HG03558 (cell line): ENCODE data around the gene CSAD.

Source experiments
- ATAC-seq: cut with Tn5 transposase; IDR thresholded peaks from one replicate; pipeline ENCODE4 v1.9.1; 2021; ENCODE audit warnings: moderate number of reproducible peaks; ENCODE audit not compliant: unreplicated experiment; ENCODE audit errors: extremely low read depth

The CSAD gene

GRCh38 chr12:53200458-53201176, 19.9 kb upstream of the CSAD start:
- ATAC-seq, result peak; percentile 41

GRCh38 chr12:53200107-53200457, 19.4 kb upstream of the CSAD start:
- no peak for ATAC-seq

GRCh38 chr12:53199700-53200099, 19.0 kb upstream of the CSAD start:
- ATAC-seq, result no peak

- ATAC-seq, result no peak
These were observed 17.9 kb upstream of the CSAD start for GRCh38 chr12:53198486-53199110.

GRCh38 chr12:53197011-53197640, 16.4 kb upstream of the CSAD start:
- no peak for ATAC-seq

GRCh38 chr12:53196486-53196885, 15.8 kb upstream of the CSAD start:
- no peak for ATAC-seq

GRCh38 chr12:53195516-53196420, 15.0 kb upstream of the CSAD start:
- ATAC-seq, result no peak

DNA sequence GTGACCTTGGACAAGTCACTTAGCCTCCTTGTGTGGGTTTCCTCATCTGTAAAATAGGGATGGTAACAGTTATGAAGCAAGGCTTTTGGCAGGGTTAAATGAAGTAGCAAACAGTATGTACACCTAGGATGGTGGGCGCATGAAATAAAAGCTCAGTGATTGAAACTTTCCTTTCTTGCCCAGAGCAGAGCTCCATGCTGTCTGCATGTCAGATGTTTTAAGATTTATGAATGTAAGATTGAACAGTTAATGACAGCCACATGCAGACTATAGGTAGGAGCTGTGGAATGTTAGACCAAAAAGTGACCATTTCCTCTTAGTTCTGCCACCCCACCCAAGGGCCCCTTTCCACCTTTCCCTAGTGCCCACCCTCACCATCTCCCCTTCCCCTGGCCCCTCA, 14.2 kb upstream of the CSAD start:
- ATAC-seq, result no peak

DNA sequence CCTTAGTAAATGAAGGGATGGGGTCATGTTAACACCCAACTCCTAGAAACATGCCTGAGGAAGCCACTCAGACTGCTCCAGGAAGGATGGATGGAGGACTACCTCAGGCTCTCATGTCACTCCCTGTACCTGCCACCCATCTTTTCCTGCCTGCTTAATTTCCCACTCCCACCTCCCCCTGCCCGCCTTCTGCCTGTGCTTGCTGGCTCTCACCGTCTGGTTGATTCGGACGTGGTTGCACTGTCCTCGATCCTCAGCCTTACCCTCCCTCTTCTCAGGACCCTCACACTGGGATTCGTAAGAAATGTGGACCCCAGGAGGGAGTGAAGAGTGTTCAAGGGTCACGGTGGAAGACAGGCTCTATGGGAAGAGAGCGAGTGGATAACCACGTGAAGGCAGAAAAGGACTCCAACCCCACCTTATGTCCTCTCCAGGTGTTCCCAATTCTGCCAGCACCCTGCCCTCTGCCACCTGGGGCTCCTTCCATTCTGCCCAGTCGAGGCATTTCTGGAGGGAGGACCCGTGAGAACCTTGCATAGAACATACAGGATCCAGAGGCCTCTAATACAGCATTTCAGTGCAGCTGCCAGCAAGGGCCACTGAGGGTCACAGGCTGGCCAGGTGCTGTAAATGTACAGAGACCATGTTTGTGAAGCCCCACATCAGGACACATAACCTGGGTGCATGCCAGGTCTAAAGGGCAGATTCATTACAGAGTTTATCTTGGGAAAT, 13.4 kb upstream of the CSAD start:
- no peak for ATAC-seq

DNA sequence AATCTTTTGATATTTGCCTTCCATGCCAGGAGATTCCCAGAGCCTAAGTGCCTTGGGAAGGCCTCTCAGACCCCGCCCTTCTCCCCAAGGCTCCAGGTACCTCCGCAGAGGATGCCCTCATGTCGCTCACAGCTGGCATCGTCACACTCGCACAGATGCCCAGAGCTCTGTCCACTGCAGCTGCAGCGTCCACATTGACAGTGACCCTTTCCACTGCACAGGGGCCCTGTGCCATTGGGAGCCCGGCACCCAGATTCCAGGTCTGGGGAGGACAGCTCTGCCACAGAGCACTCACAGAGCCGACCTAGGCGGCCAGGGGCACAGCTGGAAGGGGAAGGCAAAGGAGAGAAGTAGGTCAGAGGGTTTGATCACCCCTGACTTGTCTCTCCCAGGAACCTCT, 12.3 kb upstream of the CSAD start:
- no peak for ATAC-seq

DNA sequence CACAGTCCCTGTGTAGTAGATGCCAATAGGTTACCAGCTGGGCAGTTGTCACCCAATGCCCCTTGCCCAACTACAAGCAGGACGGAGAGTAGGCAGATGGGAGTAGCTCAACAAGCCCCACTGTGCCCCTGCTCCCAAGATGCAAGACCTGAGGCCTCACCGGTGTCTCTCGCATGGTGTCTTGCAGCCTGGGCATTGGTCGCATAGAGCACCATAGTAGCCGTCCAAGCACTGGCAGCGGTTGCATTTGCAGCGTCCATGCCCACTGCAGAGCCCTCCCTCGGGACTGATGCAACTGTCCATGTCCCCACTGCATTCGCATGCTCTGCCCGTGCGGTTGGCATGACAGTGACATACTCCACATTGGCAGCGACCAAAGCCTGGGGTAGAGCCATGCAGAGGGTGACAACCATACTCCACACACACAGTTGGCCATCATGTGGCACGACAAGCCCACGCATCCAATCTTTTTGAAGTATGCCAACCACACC, 11.9 kb upstream of the CSAD start:
- ATAC-seq, result no peak

DNA sequence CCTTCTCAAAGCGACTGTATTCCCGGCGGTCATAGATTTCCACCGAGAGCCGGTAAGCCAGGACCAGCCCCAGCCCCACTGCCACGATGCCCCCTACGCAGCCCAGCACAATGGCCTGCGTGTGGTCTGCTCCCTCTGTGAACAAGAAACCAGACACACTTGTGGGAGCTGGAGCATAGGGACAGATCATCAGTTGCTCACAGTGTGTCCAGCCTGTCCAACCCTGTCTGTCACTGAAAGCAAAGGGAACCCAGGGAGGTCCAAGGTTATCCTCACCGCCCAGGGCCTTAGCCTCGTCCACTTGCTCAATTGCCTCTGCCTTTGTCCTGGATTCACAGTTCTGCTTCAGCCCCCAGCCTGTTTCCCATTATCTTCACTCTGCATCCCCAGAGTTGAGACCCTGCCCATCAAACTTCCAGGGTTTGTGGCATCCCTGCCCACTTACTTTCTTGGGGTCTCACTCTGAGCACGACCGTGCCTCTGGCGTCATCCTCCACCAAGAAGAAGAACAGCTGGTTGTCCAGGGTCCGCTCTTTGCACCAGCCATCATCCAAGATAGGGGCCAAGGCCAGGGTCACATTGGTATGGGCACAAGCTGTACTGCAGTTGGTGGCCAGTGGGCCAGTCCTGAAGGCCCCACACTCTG, 11.3 kb upstream of the CSAD start:
- ATAC-seq, result no peak

GRCh38 chr12:53191096-53191884, 10.6 kb upstream of the CSAD start:
- no peak for ATAC-seq

- no peak for ATAC-seq
These were observed 9.5 kb upstream of the CSAD start for GRCh38 chr12:53190108-53190729.

GRCh38 chr12:53187145-53187899, 6.6 kb upstream of the CSAD start:
- no peak for ATAC-seq

GRCh38 chr12:53186745-53187144, 6.0 kb upstream of the CSAD start:
- ATAC-seq, result no peak

- no peak for ATAC-seq
These were observed 4.9 kb upstream of the CSAD start for GRCh38 chr12:53185582-53186153.
